NCI-H146 treated with DMSO at 0.1 percent for 48 hours (cell line): ENCODE results near the gene DENND4C.
"Not testable (repeated sequence)": the region's sequence is repeated elsewhere in the genome, so short reads cannot be mapped to it uniquely, and the experiment has no call there.

ENCODE experiments used
- DNase-seq: peaks from one replicate; lab custom pipeline; 2025; ENCODE audit not compliant: unreplicated experiment; lab: John Stamatoyannopoulos, UW

DENND4C gene

DNA sequence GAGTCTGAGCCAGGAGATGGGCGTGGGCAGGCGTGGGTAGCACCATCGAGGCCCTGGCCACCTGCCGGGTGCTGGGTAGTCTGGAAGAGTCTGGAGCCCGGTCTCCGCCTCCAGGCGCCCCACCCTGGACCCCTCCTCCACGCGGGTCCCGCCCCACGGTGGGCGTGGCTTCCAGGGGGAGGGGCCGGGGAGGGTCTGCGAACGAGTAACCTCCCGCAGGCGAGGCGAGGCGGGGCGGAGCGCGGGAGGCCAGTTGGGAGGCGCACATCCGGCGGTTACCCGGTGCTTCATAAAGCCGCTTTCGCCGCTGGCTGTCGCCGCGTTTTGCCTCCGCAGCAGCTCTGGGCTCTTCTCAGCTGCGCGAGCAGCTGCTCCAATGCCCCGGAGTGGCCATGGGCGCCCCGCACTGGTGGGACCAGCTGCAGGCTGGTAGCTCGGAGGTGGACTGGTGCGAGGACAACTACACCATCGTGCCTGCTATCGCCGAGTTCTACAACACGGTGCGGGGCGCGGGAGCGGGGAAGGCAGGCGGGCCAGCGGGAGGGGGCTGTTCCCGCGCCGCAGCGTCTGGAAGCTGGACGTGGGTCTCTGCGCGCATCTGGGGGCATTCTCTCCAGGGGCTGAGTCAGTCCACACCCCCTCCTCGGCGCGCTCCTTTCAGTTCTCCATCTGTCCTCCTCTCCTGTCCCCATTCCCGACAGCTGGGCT is 178.4 kb downstream of the DENND4C start, which contains the start of gene ACER2:
ACER2 (plus strand) TSS at position 317 of the 708 bp plus-strand sequence; CDS start at position 393, 76 bp downstream.
- DNase-seq = peak; percentile 79

DNA sequence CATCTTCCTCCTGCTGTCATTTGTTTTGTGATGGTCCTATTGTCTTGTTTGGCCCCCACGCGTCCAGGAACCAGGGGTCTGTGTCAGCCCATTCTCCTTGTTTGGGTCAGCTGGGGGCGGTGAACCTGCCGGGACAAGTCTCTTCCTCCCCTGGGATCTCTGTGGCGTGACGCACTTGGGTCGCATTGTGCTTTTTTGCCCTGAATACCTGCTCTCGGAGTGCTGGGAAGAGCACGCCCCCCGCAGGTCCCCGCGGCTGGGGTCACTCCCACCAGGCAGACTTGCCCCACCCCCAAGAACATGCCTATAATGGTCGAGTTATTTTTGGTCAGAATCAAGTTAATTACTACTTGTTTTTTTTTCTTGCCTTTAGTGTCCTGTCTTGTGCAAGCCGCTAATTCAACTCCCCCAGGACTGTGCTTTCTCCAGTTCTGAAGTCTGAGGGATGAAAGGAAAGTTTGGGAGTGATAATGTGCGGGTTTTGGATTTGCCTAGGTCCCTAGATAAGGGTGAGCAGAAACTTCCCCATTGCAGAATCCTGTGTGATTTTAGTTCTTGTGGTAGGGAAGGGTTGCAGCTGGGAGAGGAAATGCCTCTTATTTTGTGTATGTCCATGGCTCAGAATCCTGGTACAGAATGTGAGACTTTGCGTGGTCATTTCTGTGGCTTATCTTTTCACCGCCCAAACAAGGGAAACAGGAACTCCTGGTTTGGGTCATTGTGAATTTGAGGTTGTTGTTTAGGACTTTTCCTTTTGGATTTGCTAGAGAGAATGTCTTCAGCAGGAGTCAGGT is 179.1 kb downstream of the DENND4C start:
- peak; percentile 19 for DNase-seq

DNA sequence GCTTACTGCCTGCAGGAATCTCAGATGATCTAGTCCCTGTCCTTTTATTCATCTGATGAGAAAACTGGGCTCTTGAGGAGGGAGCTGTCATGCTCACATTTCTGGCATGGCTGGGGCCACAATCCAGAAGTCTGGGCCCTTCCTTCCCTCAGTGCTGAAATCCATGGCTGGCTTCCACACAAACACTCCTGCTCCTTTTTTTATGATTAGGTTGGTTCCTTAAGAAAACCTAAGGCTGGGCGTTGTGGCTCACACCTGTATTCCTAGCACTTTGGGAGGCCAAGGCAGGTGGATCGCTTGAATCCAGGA is 179.7 kb downstream of the DENND4C start:
- DNase-seq = no peak

DNA sequence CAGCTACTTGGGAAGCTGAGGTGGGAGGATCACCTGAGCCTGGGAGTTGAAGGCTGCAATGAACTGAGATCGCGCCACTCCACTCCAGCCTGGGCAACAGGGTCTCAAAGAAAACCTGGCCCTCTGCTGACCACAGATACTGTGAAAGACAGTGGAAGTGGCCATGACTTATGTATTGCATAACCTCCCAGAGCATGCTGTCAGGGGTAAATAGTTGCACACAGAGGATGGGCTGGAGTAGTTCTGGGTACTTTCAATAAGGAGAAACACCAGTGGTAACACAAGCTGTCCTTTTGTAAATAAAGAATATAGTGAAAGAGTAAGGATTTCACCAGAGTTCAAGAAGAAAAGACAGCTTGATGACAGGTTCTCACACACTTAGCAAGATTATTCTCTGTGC is 180.1 kb downstream of the DENND4C start:
- no peak for DNase-seq

DNA sequence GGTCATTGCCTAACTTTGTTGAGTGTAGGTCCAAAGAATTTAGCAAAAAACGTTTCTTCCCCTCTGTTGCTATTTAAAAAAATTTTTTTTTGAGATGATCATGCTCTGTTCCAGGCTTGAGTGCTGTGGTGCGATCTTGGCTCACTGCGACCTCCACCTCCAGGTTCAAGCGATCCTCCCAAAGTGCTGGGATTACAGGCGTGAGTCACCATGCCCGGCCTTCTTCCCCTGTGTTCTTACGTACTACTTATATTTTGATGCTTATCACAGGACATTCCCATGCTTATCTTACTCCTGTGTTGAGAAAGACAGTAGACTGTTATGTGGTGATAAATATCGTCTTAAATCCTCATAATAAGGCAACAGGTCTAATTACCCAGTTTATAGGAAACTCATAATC is 180.8 kb downstream of the DENND4C start:
- no peak for DNase-seq

DNA sequence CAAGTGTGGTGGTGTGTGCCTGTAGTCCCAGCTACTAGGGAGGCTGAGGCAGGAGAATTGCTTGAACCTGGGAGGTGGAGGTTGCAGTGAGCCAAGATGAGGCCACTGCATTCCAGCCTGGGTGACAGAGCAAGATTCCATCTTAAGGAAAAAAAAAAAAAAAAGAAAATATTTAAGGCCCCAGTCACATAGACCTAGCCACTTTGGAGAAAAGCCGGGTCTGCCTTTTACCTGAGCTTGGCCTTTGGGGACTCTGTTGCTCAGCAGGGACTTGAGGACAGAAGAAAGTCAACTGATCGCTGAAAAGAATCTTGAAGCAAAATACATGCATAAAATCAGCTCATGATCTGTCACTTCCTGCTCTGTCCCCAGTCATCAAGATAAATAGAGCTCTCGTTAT is 183.0 kb downstream of the DENND4C start:
- DNase-seq = not testable (repeated sequence)

DNA sequence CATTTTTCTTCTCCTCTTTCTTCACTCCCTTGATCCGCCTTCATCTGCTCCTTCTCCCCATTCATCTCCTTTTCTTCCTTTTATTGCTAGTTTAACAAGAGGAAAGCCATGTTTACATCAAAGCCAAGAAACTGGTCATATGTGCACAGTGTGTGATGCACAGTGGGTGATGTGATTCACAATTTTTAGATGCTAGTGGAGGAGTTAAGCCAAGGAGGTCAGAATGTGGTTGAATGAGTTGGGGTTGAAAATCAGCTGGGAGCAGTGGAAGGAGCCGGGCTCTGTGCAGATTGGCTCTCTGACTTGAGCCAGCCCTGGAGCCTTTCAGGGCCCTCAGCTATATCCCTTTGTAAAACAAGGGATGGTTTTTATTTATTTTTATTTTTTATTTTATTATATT is 185.7 kb downstream of the DENND4C start:
- DNase-seq = no peak

DNA sequence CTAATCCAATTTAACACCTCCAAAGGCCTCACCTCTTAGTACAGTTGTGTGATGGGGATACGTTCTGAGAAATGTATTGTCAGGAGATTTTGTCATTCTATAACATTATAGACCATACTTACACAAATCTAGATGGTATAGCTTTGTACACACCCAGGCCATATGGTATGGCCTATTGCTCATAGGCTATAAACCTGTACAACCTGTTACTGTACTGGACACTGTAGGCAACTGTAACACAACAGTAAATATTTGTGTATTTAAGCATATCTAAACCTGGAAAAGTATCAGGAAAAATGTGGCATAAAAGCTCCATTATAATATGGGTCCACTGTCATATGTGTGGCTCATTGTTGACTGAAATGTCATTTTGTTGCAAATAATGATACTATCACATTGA is 190.4 kb downstream of the DENND4C start:
- no peak for DNase-seq
